ENCODE data around the gene PRRT4.

Gene PRRT4

DNA sequence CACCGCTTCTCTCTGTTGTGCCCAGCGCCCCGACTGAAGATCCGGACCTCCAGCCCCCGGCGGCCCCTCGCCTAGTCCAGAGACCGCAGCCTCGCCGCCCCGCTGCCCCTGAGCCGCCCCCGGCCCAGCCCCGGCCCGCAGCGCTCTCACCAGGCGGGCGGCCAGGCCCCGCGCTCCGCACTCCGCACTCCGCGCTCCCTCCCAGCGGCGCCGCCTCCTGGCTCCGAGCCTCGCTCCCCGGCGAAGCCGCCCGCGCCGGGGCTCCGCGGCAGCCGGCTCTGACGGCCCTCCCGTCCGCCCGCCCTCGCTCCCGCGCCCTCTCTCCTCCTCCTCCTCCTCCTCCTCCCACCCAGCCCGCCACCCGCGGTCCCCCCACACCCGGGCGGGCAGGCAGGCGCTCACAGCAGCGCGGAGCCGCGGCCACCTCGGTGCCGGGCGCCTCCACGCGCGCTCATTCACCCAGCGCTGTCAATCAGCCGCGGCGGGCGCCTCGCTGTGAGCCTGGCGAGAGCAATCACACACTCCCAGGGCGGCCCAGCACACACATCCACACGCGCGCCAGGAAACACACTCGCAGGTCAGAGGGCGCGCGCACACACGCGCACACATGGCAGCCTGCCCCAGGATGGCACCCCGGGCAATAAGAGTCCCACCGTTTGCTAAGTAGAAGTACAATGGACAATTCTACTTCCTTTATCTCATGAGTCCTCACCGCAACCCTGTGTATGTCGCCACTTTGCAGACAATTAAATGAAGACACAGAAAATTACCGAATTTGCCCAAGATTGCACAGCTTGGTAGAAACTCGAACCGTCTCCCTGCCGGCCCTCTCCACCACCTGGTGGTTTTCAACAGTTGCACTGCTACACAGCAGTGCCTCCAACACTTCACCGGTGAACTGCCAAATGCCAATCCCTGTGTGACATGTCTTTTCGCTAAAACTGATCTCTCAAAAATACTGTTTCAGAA lies at the start of gene PRRT4:
PRRT4 (minus strand) TSS at position 280 of the 969 bp plus-strand sequence.
- no peak for DNase-seq (ENCODE audit: low read depth)

DNA sequence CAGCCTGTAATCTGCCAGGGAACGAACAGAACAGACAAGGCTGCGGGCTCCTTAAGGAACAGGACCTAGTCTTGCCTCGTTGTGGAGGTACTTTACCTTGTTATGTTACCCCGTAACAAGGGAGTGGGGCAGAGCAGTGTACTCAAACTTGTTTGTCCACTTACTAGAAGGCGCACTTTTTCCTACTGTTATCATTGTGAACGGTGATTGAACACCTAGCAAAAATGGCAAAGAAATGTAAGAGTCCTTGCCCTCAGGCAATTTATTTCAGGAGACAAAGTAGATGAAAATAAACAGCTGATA lies 48.9 kb upstream of the PRRT4 start:
- no peak for DNase-seq (ENCODE audit: low read depth)

DNA sequence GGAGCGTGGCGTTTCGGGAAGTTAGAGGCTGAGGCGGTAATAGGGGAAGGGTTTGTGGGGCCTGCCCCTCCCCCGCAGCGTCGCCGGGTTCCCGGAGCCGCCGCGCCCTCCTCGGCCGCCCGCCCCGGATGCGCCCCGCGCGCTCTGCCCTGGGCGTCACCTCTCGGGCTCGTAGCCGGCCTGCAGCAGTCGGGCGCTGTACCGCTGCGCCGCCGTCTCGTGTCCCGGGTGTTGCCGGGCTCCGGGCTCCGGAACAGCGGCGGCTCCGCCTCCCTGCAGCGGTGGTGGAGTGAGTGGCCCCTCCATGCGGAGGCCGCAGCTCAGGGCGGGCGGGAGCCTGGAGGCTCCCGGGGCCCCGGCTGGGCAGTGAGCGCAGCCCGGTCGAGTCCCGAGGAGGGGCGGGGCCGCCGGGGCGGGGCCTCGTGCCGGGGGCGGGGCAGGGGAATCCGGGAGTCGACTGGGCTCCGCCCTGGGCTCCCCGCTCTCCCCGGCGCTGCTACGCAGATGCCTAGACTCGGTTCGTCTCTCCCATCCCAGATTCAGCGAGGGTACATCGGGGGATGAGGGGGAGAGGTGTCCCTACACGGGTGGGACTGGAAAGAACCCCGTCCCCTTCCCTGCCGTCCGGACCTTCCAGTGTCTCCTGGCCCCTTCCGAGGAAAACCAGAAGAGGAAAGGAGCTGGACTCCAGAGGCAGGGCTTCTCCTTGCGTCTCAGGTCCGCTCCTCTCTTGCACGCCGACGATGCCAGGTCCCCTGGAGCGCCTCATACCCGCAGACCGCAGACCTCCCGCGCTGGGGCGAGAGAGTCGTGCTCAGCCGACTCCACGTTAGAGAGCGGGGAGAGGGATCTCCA lies 48.3 kb upstream of the PRRT4 start, which contains the start of gene IMPDH1:
IMPDH1 (minus strand) TSS at position 387 of the 855 bp plus-strand sequence; CDS start at position 306, 81 bp downstream.
- DNase-seq (ENCODE audit: low read depth): peak; percentile 73

DNA sequence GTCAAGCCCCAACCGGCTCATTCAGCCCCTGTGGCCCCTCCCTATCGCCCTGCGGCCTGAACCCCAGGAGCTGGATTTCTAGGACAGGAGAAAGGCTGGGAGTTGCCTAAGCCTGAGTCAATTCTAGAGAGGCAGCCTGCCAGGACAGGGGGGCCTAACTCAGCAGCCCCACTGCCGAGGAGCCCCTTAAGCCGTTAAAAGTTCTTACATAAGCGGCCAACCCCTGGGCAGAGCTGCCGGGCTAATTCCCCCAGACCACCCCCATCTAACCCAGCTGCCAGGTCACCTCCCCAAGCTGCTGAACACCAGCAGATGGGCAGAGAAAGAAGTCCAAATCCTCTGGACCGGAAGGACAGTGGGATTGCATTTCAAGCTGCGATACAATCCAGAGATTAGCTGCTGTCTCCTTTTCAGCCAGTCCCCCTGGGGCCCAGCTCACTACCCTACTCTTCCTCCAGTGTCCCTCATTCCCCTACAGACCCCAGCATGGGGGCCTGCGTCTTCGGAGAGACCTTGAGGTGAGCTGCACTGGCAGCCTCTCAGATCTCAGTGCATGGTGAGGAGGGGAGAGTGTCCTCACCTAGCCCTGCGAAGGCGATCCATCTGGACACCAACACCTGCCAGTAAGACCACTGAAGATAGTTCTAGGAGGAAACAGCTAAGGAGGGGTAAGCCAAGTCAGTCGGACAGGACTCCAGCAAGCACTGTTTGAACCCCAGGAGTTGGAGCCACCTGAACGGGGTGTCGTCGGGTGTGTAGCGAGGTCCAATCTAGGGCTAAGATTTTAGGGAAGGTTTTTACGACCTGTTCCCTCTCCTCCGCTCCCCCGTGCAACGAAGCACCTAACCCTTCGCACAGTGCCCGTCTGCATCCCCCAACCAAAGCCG lies 47.5 kb upstream of the PRRT4 start:
- DNase-seq (ENCODE audit: low read depth): no peak

DNA sequence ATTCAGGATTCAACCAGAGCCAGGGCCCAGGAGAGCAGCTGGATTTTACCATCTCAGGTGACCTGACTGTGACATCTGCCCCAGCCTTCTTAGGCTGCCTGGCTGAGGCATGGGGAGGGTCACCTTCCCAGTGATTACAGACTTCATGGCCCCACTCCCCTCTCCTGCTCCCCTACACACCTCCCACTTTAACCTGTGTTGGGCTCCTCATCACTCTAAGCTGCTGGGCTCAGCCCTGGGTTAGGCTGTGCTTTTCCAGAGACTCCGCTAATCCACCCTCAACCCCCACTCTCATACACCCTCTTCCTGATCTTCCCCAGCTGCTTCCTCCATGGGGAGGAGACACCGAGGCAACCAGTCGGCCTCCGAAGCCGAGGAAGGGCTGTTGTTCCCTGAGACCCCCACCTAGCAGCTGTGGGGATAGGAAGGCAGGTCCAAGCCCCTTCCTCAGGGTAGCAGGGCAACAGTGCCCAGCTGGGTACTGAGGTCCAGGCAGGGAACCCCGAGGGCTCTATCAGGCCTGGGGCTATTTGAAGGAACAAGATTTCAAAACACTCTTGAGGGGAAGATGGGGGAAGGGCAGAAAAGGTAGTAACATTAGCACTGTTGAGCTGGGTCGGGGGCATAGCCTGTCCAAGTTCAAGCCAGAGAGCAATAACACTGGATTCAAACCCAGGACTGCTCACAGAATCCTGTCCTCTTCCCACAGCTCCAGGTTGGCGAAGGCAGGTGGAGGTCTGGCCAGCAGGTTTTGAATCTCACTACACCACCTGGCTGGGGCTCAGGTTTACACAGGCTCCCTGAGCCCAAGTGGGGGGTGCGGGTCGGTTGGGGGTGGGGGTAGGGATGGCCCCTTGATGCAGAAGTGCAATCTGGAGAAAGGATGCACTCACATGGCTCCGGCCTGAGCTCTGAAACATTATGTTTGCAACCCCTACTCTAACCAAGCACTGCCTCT lies 46.5 kb upstream of the PRRT4 start:
- DNase-seq (ENCODE audit: low read depth): no peak

DNA sequence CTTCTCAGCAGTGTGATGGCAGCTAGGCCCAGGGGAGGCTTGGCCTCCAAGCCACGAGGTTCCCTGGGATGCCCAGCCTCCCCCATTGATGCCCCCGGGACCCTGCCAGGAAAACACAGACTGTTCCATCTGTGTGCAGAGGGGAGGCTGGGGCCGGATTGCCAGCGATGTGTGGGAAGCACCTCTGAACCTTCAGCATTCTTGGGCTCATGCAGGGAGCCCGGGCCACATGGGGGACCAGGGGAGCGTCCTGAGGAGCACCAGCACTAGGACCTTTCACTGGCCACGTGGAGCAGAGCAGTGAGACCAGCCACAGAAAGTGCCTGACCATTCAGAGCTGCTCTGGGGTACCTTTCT lies 45.7 kb upstream of the PRRT4 start:
- DNase-seq (ENCODE audit: low read depth): no peak

DNA sequence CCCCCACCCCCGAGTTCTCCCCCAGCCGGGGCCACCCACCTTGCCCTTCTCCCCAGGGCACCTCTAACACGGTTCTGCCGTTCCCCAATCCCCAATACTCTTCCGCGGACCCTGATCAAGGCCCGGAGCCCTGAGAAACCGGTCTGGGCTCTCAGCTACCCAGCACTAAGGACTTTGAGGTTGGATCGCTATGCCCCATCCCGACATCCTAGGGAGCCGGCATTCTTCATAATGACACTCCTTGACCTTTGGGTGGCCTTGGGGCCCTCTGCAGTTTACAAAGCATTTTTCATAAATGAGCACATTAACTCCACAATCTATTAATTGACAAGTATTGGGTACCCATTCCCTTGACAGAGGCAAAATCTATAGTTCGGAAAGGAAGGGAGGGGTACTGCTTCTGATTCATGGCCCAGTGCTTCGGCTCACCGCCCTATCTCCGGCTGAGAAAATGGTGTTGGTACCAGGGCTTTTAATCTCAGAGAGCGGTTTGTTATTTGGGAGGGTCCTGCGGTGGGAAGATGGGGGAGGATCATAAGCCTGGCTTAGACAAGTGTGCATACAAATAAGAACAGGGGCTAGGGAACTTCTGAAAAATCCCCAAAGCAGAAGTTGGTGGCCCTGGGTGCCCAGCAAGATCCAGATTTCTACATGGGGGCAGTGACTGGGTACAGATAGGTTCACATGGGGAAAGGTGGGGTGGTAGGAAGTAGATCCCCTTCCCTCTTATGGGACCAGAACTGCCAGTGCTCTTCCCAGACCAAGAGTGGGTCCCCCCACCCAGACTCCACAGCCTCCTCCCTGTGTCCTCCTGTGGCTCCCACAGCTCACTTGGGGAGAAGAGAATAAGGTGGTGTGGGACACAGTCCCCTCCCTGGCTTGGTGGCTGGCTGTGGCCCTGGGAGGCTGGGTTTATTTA lies 45.1 kb upstream of the PRRT4 start:
- no peak for DNase-seq (ENCODE audit: low read depth)

DNA sequence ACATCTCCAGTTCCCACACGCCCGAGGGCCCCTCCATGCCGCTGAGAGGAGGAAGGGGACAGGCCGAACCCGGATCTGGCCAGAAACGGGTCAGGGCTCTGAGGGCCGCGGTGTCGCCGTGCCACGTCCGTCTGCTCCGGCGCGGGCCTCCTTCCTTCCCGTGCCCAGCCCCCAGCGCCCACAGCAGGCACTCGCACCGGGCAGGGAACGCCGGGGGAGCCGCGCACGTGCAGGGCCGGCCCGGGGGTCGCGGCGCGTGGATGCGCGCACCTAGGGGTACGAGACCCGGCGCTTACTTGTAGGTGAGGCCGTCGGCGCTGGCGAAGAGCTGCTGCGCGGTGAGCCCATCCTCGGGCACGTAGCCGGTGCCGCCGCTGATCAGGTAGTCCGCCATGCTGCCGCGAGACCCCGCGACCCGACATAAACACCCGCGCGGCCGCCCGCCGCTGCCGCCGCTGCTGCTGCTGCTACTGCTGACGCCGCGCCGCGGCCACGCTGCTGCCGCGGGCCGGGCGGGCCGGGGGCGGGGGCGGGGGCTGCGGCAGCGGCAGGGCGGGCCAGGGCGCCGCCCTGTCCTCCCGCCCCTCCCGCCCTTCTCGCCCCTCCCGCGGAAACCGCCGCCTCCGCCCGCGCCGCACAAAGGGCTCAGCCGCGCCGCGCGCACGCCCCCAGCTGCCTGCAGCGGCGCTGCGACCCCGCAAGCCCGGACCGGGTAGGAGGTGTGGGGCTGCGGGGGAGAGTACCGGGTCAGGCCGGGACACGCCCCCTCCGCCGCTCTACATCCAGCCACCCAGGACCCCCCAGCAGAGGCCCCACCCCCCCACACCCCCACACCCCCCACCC lies 44.2 kb upstream of the PRRT4 start:
- DNase-seq (ENCODE audit: low read depth): peak; percentile 30

DNA sequence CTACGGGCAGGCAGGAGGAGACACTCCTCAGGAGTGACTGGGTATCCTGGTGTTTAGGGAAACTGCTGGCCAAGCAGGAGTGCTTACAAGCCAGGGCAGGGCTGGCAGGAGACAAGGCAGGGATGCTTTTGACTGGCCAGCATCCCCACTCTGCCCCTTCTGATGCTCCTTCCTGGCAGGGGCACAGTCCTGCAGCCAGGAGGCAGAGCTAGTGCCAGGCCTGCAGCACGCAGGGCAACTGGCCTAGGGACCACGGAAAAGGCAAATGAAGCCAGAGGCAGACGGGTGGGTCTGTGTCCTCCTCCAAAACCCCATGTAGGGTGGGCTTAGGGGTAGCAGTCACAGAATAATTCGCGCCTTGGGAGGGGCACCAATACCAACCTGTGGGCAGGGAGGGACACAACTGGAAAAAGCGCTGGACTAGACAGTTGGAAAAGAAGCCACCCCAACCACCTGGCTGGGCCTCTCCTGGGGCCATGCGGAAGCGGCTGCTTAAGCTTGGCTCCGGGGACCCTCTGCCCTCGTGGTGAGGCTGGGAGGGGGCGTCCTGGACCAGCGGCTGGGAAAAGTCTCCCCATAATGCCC lies 43.5 kb upstream of the PRRT4 start:
- no peak for DNase-seq (ENCODE audit: low read depth)

DNA sequence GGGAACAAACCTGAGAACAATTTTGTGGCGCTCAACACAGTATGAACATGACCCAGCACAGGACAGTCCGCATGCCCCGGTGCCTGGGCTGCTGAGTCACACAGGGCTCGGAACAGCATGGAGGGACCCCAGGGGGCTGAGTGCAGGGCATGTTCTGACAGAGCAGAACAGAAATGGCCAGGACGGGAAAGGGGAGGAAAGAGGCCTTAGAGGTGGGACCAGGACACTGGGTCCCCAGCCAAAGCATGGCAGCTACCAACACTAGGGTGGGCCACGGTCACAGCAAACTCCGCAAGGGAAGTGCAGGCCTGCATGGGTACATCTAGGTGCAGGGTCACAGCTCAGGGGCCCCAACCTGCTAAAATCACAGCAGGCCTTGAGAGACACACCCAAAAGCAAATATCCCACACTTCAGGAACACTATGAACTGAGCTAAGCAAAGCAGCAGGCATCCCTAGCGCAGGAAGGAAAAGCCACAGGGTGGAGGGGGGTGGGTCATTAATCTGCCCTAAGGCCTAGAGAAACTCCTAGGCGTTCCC lies 42.7 kb upstream of the PRRT4 start:
- DNase-seq (ENCODE audit: low read depth): no peak

DNA sequence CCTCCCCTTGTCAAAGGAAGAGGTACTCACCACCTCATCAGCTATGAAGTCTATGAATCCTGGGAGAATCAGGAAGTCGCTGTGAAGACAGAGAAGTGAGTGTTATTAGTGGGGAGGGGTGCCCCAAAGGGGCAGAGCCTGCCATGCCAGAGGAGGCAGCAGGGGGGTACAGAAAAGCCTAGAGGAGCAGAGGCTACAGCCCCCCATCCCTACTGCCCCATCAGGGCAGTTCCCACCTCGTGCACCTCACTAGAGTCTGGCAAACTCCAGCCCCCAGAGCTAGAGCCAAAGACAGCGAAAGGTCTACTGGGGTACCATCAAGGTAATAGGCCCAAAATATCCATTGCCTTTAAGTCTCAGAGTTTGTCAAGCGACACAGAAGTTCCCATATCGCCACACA lies 42.2 kb upstream of the PRRT4 start:
- DNase-seq (ENCODE audit: low read depth): no peak

DNA sequence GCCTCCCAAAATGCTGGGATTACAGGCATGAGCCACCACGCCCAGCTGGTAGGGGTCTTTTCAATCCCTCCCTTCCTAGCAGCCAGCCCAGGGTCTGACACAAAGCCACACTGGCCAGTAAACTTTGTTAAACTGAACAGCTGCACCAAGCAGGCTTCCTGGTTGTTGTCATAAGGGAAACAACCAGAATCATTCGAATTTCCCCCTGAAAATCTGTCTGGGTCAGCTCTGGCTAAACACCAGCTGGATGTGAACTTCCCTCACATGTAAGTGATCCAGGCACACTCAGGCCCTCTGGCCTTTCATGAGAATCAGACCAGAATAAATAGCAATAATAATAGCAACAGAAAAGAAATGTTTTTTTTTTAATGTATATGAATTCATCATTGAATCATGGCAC lies 40.9 kb upstream of the PRRT4 start:
- no peak for DNase-seq (ENCODE audit: low read depth)

DNA sequence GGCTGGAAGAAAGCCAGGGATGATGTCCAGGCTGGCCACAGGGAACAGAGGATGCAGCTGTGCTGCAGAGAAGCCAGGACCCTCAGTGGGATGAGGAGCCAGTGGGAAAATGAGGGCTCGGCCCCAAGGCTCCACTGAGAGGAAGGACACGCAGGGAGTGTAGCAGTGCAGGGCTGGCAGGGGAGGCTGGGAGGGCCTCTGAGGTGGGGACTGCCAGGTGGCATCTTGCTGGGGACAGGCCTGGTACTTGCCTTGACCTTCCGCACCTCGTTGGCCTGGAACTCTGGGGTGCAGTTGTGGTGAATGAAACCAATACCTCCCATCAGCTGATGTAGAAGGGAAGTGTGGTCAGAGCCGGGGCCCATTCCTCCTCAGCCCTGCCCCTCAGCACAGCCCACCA lies 39.1 kb upstream of the PRRT4 start:
- DNase-seq (ENCODE audit: low read depth): no peak

DNA sequence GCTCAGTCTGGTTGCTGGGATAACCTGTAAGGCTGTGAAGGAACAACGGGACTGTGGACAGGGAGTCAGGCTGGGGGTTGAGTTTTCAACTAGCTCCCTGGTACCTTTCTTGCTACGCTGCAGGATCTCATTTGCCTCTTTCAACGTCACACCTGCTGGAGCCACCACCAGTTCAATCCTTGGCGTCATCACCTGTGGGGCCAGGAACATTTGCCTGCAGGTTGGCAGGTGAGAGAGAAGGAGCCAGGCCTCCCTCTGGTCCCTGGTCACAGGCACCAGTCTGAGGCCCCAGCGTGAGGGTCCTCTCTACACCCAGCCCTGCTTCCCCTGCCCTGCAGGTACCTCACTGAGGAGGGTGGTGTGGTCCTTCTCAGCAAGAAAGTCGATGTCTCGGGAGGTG lies 38.5 kb upstream of the PRRT4 start:
- no peak for DNase-seq (ENCODE audit: low read depth)

DNA sequence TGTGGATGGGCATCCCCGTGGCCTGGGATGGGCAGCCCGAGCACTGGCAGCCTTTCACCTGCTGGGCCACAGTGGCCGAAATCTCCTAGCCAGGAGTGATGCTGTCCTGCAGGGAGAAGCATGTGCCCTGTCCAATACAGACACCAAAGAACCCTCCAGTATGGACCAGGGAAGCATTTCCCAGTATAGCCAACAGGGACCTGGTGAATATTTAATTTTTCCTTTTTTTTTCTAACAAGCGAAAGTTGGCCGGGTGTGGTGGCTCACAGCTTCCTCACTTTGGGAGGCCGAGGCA lies 37.3 kb upstream of the PRRT4 start:
- DNase-seq (ENCODE audit: low read depth): no peak

DNA sequence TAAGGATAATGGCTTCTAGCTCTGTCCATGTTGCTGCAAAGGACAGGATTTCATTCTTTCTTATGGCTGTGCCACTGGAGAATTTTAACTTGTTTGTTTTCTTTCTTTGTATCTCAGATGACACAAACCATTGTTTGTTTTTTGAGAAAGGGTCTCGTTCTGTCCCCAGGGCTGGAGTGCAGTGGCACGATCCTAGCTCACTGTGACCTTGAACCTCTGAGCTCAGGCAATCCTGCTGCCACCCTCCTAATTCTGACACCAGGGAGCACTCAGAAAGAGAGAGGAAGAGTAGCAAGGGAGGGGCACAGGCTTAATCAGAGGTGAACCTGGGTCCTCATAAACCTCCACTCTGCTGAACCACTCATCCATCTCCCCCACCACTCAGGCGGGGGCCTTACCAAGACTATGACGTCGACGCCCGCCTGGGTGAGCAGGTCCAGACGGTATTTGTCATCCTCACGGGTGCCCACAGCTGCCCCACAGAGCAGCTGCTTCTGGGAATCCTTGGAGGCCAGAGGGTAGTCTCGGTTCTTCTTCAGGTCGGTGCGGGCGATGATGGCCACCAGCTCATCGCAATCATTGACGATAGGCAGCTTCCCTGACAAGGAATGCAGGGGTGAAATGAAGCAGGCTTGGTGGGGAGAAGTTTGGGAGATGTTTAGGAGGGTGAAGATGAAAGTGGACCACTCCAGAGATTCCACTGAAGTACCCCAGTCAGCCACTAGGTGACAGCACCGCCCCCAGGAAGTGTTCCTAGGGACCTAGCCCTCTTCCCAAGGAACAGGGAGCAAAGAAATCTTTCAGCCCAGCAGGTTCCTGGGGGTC lies 36.7 kb upstream of the PRRT4 start:
- no peak for DNase-seq (ENCODE audit: low read depth)

DNA sequence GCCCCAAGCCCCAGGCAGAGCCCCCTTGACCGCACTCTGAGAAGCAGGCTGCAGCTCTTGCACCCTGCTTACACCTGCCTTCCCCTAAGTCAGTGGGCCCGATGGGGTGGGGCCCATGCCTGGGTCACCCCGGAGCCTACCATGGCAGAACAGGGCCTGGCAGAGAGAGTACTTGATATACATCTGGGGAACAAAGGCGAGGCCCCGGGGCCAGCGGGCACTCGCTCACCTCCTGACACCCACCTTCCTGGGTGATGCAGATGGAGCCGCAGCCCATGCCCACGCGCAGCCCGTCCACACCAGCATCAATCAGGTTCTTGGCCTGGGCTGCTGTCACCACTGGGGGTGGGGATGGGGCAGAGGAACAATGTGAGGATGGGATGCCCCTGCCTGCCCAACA lies 34.9 kb upstream of the PRRT4 start:
- no peak for DNase-seq (ENCODE audit: low read depth)

DNA sequence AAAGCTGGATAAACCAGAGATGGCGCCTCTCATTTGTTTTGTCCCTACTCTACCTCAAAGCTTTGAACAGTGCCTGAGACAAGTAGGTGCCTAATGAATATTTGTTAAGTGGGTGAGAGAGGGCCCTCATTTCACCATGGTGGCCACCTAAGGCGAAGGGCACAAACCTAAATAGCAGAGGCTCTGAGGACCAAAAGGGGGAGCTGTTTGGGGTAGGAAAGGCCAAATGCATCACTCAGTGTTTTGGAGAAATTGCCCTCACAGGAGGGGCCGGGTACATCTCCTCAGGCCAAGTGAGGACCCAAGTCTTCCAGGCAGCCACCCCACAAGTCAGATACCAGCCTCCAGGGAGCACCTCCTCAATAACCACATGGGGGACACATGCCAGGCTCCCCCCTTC lies 34.3 kb upstream of the PRRT4 start:
- DNase-seq (ENCODE audit: low read depth): no peak

All from stimulated activated CD8-positive, alpha-beta memory T cell treated with anti-CD3 and anti-CD28 coated beads, Interleukin-15, amount 100 ng/mL, for 24 hours (primary cell).